ENCODE data around the gene USP7.
"Not testable (repeated sequence)": the region's sequence is repeated elsewhere in the genome, so short reads cannot be mapped to it uniquely, and the experiment has no call there.

Gene USP7

DNA sequence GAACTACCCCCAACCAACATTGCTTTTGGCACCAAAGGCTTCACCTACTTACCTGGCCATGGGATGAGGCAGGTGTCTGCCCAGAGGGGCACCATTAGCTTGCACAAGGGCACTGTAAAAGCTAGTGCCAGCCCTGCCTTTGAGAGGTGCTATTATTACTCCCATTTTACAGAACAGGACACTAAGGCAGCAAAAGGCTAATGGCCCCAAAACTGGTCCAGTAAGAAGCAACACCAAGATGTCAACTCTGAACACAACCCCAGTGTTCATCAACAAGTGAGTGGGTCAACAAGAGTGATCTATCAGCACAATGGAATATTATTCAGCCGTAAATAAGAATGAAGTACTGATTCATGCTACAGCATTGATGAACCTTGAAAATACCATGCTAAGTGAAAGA lies 7.7 kb upstream of the USP7 start:
- DNase-seq = no peak

DNA sequence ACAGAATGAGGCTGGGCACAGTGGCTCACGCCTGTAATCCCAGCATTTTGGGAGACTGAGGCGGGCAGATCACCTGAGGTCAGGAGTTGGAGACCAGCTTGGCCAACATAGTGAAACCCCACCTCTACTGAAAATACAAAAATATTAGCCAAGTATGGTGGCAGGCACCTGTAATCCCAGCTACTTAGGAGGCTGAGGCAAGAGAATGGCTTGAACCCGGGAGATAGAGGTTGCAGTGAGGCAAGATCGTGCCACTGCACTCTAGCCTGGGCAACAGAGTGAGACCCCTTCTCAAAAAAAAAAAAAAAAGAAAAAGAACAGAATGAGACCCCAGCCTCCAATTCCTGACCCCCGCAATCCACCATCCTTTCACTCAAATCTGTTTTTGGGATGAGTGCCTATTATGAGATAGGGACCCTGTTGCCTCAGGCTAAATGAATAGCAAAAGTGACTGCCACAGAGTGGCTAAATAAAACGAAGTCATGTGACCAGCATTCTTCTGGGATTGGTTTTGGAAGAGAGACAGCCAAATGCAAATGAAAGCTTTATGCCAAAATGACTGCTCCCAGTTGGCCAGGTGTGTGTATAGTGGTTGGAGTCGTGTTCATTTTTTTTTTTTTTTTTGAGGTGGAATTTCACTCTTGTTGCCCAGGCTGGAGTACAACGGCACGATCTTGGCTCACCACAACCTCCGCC lies 5.6 kb upstream of the USP7 start:
- not testable (repeated sequence) for DNase-seq

DNA sequence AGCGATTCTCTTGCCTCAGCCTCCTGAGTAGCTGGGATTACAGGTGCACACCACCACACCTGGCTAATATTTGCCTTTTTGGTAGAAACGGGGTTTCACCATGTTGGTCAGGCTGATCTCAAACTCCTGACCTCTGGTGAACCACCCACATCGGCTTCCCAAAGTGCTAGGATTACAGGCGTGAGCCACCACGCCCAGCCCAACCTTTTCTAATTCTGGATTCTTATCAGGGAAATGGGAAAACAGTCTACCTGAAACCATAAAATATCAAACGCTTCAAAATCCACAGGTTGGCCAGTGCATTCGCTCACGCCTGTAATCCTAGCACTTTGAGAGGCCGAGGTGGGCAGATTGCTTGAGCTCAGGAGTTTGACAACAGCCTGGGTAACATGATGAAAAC lies 4.3 kb upstream of the USP7 start:
- DNase-seq = not testable (repeated sequence)

DNA sequence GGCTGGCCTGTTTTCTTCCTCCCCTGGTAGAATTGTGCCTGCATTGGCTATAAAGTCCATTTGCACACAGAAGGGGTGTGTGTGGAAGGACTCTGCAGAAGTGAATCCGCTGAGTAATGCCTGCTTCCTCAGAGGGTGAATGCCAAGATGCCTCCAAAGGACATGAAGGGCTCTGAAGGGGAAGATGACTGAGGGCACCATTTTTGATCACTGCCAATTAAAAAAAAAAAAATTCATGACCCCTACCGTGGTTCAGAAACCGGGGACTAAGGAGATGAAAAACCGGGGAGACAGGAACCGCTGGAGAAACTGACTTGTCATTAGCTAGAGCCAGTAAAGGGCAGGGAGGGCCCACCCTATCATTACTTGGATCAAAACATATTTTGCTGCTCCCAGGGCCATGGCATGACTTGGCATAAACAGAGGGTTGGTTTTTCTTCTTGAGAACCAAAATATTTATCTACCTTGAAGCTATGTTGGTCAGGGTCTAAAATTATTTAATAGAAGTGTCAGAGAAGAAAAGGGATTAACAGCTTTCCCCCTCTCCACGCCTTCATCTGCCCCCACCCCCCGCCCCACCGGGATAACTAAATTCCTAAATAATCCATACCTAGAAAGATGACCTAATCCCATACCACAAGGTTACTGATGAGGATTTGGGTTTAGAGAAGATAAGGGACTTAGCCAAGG lies 3.6 kb upstream of the USP7 start:
- DNase-seq = no peak

DNA sequence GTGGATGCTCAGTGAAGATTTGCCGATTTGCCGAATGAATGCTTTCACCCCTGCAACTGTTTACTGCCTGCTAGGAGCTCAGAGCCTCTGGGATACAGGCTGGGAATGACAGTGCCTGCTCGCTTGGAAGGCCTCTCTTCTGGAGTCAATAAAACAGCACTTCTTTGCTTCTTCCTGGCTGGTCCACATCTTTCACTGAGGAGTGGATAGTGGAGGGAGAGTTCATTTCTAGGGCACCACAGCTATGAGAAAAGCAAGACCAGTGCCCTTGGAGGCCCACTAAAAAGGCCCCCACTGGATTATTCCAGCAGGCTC lies 3.1 kb upstream of the USP7 start:
- no peak for DNase-seq

DNA sequence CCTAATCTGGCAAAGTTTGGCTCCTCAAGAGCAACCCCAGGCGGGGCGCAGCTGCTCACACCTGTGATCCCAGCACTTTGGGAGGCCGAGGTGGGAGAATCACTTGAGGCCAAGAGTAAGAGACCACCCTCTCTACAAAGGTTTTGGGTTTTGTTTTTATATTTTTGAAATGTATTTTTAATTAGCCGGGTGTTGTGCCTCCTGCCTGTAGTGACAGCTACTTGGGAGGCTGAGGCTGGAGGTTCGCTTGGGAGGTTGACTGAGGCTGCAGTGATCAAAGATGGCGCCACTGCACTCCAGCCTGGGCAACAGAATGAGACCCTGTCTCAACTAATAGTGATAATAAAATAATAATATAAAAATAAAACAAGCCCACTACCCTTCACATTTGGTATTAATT lies 756 bp upstream of the USP7 start:
- no peak for DNase-seq

DNA sequence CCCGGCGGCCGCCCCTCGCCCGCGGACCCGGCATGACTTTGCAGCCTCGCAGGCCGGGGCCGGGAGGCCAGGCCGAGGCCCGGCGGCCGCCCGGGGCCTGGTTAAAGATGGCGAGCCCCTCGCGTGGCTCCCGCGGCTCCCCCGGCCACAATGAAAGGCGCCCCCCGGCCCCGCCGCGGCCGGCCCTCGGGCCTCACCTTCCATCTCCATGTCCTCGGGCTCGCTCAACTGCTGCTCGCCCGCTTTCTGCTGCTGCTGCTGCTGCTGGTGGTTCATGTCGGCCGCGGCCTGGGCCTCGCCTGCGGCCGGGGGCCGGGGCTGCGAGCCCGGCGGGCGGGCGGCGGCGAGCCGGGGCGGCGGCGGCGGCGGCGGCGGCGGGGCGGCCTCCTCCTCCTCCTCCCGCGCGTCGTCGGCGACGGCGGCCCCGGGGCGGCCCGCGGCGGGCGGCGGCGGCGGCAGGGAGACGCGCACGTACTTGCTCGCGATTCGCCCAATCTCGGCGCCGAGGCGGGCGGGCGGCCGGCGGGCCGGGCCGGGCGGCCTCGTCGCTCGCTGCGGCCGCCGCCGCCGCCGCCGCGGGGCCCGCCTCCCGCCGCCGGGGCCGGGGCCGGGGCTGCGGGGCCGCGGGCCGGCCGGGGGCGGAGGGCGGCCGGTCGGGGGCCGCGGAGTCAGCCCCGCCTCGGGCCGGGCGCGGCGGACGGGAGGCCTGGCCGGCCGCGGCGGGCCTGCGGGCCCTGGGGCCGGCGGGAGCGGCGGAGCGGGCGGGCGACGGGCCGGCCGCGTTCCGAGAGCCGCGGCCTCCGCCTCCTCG lies 491 bp downstream of the USP7 start:
- no peak for DNase-seq

DNA sequence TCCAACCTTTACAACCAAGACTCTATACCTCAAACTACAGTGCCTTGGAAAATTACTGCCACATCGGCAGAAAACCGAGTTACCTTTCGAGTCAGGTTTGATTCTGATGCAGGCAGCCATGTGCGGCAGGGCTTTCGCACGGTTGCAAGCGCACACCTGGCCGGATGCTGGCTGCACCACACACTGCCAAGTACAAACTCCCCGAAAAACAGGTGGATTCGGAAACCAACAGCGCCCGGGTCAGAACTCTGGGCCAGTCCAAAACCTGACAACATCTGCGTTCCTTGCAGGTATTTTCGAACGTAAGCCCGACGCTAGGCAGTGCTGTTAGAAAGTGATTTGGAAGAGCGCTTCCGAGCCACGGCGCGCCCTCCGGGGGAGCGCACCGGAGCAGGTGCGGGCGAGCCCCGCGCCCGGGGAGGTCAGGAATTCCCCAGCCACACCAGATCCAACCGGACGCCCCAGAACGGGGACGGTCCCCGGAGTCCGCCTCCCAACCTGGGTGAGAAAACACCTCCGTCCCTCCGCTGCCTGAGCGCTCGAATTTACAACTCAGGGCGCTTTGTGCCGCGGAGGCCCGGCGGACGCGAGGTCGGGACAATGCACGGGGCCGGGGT lies 1.2 kb downstream of the USP7 start:
- no peak for DNase-seq

DNA sequence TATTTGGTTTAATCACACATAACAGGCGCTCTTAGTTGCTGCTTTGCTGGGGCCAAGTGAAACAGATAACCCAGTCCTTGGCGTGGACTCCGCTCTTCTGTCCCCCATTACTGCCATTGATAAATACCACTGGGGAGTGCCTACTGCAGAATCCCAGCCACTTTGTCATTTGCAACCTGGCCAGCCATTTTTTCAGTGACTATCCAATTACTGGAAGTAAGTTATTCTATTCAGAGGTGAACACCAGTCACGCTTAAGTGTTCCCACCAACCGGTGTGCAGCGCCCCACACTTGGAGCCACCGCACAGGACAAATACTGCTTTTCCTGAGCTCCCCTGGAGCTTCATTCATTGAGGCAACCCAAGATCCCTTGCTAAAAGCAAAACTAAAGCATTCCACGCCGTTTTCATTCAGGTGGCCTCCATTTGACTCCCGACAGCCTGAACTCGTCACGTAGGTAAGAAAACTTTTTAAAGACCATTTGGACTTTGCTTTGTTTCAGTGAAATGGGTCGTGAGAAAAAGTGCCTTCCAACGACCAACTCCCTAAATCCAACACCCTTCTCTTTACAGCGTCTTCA lies 1.8 kb downstream of the USP7 start:
- no peak for DNase-seq

DNA sequence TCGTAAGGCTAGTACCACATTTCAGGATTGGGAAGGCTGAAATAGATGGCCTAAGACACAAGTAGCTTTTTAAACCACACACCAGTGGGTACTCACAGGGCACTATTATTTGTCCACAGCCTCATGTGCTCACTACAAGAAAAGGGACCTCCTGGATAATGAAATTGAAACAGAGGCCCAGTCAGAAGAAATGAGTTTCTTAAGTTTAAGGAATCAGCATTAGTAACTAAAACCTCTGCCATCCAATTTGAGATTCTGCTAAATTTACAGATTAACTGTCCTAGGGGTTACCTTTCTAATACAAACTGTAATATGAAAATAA lies 3.0 kb downstream of the USP7 start:
- no peak for DNase-seq

DNA sequence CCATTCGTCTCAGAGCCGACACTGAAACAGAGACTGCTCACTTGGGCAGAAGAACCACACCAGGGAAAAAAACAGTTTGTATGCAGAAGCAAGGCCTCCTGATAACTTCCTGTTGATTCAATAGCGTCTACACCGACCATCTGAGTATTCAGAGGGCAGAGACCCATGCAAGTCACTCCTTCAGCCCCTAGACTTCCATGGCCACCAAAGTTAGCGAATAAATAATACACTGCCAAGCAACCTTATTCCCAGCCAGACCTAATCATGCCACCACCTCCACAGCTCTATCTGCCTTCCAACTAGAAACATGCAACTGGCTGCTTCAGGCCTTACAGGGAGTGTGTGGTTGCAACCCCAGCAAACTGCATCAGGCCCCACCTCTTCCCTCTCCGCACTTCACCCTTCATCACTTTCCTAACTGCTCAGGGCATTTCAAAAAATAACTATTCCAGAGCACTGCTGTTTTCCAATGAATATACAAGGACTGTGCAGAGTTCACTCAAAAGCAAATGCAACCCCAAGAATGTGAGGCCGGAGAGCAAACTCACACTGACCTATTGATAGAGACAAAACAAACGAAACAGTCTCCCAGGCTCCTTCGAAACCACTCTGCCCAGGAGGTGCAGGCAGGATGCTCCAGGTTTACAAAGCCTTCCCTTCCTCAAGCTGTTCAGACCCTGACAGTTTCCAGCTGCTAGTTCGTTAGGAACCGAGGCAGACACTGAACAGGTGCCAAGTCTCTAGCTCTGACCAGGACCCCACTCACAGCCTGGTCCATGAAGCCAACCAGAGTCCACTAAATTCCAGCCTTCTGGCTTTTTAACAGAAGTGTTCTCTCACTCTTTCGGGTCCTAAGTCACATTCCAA lies 3.6 kb downstream of the USP7 start:
- no peak for DNase-seq

DNA sequence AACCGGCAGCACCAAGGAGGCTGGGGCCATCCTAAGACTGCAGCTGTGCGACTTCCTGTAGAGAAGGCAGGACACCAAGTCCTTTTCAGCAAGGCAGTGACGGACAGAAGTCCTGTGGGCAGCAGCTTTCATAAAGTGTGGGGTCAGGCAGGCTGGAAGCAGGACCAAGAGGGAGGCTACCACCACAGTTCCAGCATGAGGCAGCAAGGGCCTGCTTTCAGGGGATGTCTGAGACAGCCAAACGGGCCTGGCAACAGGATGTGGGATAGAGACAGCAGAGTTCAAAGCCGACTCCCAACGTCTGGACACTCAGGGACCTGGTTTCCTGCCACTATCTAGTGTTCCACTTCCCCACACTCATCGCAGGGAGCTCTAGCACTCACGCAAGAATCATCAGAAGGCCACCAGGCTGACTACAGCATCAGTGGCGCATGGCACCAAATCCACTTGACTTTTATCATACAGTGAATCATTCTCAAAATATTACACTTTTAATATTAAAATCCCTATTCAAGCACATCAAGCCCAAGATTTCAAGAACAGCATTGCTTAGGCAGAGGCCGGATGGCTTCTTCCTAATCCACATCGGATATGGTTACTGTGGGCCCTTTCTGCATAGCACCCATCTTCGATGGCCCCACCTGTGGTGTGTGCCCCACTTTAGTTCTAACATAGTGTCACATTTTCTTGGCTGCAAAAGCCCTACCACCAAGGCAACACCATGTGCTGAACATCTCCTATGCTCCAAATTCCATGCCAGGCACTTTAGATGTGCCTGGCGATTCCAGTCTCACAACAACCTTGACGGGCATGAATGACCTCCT lies 5.2 kb downstream of the USP7 start:
- DNase-seq = peak; percentile 51

DNA sequence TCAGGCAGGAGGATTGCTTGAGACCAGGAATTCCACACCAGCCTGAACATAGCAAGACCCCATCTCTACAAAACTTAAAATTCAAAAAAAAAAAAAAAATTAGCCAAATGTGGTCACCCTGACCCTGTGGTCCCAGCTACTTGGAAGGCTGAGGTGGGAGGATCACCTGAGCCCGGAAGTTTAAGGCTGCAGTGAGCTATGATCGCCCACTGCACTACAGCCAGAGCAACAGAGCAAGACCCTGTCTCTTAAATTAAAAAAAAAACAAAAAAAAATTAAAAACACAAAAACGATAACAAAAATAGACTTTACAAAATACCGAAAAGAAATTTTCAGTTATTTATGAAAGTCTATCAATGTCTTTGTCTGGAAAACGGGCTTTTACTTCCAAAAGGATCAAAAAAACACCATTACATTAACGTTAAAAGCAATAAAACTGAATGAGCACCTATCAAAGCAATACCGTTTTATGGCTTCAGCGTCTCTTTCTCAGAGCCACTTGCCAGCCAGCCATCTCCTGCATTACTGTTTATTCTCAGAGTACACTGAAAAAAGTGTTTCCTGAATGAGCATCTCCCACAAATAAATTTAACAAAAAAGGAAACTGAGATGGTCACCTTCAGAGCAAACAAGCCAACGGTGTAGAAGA lies 6.1 kb downstream of the USP7 start:
- DNase-seq = no peak

DNA sequence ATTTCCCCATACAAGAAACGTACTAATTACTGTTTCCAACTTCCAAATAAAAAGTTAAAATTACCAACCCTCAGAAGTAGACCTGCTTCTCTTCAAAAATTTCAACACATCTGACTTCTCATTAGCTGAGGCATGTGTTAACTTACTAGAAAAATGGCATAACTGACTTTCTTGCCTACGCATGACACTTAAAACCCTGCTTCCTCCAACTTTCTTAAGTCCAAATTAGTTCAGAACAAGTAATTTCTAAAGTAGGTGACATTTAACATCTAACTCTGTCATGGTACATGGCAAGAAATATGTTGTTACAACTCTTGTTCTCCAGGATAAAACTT lies 6.7 kb downstream of the USP7 start:
- no peak for DNase-seq

DNA sequence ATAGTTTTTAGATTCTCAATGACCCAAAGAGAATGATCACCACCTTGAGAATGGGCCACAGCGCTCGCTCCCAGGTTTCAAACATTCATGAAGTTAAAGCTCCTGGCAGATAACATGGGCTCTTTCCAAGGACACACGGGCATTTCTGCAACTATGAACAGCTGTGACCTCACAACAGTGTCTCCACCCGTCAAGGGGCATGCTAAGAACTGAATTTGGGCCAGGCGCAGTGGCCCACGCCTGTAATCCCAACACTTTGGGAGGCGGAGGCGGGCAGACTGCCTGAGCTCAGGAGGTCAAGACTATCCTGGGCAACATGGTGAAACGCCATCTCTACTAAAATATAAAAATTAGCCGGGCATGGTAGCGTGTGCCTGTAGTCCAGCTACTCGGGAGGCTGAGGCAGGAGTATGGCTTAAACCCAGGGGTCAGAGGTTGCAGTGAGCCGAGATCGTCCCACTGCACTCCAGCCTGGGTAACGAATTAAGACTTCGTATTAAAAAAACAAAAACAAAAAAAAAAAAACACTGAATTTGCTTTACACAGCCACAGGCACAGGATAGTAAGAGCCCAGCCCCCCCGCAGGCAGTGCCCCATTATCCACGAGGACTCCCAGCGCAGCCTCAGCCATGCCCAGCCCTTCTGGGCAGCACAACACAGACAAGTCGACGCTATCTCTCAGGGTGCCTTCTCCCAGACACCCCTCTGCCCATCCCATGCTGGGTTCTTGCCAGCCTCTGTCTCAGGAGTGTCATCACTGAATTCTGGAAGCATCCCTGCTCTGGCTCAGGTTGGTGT lies 7.2 kb downstream of the USP7 start:
- no peak for DNase-seq

DNA sequence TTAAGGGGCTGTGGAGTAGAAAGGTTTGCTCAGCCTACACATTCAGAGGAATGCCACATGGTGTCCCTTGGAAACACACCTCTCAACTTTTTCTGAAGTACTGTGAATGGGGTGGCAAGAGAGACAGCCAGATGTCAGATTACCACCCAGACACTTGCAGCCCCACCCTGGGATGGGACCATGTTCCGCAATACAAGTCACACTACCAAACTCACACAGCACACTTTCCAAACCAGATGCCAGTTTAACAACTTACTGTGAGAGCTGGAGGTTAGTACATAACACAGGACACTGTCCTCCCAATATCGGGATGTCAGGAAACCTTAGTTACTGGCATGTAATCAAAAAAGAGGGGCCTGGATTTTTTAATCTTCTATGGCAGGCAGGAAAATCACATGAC lies 7.9 kb downstream of the USP7 start:
- DNase-seq = no peak

DNA sequence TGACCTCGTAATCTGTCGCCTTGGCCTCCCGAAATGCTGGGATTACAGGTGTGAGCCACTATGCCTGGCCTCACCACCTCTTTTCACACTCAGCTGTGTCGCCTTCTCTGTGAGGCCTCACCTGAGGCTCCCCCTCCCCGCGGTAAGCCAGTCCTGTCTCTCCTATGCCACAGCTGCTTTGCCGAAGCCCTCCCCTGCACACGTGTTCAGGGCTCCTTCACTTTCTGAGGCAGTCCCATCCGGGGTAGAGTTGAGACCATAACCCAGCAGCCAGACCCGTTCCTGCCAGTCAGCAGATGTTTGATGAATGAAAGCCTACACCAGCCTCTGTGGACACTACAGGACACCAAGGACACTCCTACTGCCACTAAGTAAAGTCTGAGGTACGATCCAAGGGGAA lies 10.6 kb downstream of the USP7 start:
- no peak for DNase-seq

DNA sequence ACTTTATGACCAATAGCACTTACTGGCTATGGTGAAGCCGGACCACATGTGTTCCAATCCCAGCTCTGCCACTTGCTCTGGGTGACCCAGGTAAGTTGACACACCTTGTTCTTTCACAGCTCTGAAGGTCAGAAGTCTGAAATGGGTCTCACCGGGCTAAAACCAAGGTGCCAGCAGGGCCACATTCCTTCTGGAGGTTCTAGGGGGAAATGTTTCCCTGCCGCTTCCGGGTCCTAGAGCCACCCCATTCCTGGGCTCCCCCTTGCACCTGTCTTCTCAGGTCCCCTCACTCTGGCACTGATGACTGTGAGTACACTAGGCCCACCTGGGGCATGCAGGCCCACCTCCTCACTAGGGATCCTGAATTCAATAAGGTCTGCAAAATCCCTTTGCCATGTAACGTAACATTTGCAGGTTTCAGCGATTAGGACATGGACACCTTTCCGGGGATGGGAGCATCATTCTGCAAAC lies 11.4 kb downstream of the USP7 start:
- no peak for DNase-seq

DNA sequence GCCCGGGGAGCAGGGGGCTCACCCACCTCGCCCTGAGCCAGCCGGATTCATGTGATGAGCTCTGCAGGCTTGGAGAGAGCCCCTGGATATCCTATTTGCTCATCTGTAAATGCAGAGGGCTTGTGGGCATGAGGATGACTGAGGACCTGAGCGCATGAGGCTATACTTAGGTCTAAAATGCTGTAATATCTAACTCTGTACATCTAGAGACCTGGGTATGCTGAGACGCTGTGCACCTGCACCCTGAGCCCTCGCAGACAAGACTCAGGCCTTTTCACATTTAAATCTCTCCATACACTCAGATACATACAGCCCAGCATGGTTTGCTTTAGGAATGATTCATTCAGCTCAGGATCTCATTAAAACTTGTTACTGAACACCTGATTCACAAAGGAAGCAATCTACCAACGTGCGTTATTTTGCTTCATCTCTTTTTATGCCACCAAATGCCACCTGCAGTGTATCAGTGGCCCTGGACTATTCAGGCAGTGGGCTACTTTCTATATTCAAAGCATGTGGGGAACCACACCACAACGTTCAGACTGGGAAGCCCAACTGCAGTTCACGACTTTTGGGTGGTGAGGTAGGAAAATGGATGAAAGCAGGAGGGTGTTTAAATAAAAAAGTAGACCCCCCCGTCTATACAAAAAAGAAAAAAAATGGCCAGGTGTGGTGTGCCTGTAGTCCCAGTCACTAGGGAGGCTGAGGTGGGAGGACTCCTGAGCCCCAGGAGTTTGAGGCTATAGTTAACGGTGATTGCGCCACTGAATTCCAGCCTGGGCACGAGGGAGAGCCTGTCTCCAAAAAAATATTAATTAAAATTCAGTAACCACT lies 12.0 kb downstream of the USP7 start:
- no peak for DNase-seq
